Bone marrow (tissue), 2 donors: ENCODE results near the gene IL1B.

Experiments used
- DNase-seq, 2 donors: peaks; one replicate each; lab custom pipeline; 2025; lab: John Stamatoyannopoulos, UW

IL1B gene

DNA sequence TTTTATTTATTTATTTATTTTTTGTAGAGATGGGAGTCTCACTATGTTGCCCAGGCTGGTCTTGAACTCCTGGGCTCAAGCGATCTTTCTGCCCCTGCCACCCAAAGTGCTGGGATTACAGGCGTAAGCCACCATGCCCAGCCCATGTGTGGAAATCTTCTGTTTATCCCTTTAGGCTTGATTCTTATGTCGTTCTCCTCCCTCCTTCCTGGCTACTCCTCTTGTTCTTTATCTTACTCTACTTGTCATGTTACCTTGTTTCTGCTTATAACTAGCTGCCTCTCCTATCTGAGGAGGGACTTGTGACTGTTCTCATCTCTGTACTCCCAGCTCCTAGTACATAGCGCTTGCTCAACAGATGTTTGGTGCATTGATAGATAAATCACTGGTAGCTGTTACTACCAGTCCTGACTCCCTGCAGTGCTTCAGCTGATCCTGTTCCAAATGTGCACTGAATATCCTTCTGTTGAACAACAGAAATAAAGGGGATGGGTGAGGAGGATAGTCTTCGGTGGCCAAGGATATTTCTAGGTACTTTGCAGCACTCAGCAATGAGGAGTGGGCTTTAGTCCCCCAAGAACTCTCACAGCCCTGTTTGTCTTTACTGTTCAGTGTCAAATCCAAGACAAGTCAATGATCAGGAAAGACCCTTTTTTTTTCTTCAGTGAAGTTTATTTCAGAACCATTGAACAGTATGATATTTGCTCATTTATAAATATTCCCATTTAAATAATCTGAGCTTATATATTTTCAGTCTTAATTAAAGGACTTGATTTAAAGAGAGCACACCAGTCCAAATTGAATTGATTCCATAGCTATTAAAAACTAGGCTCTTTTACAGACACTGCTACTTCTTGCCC, 7.2 kb downstream of the IL1B start:
- DNase-seq: no peak

DNA sequence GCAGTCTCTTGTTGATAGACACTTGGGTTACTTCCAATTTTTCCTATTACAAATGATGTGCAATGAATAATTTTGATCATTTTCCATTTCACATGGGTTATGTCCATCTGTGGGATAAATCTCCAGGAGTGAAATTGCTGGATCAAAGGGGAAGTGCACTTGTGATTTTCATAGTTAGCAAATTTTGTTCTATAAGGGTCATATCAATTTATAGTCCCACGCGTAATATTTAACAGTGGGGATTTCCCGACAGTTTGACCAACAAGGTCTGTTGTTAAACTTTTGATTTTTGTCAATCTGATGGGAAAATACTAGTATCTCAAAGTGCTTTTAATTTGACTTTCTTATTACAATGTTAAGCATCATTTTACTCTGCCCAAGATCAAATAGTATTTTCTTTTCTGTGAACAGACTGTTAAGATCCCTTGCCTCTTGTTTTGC, 8.3 kb downstream of the IL1B start:
- DNase-seq: no peak

DNA sequence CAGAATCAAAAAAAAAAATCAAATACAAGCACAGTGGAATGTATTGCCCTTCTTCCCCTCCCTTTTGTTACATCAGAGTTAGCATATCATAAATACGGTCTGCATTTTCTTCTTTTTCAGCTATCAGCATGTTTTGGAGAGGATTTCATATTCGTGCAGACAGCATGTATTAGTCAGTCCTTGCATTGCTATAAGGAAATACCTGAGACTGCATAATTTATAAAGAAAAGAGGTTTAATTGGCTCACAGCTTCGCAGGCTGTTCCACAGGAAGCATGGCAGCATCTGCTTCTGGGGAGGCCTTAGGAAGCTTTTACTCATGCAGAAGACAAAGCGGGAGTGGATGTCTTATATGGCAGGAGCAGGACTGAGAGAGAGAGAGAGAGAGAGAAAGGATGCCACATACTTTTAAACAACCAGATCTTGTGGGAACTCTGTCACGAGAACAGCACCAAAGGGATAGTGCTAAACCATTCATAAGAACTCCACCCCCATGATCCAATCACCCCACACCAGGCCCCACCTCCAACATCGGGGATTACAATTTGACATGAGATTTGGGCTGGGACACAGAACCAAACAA, 8.9 kb downstream of the IL1B start:
- no peak for DNase-seq

DNA sequence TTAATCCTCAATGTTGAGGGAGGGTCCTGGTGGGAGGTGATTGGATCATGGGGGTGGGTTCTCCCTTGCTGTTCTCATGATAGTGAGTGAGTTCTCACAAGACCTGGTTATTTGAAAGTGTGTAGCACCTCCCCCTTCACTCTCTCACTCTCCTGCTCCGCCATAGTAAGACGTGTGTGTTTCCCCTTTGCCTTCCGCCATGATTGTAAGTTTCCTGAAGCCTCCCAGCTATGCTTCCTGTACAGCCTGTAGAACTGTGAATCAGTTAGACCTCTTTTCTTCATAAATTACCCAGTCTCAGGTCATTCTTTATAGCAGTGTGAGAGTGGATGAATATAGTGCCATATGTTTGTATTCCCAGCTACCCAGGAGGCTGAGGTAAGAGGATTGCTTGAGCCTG, 9.6 kb downstream of the IL1B start:
- DNase-seq: no peak

DNA sequence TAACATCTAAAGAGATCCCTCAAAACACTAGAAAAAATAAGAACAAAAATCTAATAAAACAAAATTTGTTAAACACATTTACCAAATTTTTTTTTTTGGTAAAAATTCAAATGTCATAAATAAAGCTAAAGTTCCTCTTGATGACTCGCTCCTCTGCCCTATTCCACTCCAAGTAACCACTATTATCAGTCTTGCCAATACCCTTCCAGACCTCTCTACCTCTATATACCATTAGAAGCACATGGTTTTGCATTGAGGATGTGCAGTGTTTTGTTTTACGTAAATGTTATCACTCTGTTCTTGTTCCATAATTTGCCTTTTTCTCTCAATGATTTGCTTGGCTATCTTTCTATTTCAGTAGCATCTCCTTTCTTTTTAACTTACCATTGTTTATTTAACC, 10.9 kb downstream of the IL1B start:
- DNase-seq: peak in 1 of 2 donors; percentile 2

DNA sequence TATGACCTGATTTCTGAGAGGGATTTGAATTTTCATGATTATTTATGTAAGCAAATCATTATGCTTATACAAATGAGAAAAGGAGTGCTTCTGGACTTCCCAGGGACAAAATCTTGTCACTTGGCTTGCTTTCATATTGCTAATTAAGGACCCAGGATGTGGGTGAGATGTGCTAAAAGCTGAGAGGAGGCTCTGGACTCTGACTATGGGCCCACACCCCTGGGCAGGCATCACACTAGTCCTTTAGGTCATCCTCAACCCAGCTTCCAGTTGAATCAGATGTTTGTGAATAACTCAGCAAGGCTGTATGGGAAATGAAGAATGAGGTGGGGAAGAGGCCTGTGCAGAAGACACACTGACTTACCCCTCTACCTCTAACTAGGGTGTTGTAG, 11.9 kb downstream of the IL1B start:
- no peak for DNase-seq

DNA sequence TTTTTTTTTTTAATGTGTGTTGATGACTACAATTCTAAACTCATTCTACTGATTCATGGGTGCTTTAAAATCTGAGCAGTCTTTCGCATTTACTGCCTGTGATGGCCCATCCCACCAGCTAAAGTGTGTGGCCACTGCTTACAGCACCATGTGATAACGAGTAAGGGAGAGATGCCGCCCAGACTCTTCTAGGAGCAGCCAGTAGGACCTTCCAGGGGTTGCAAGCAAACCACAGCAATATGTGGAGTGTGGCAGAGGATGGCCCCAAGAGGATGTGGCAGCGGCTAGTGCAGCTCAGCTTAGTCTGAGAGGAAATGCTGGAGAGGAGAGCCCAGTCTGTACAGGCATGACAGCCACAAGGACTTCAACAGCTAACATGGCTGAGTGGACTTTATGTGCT, 14.9 kb downstream of the IL1B start:
- peak in 1 of 2 donors; percentile 51 for DNase-seq

DNA sequence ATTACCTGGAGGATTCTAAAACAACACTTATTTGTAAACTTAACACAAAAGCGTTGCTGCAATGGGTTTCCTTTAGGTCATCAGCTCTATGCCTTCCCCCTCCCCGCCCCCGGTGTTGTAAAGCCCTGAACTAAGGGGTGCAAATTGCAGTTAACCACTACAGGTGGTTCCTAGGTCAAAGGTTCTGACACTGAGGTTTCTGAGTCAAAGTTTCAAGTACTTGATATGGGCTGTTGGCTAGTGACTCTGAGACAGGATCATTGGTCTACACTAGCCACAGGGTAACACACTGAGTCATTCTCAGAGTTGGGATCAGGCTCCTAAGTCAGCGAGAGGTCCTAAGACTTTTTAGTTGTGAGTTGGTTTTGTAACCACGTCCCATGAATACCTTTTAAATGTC, 15.4 kb downstream of the IL1B start:
- DNase-seq: no peak

DNA sequence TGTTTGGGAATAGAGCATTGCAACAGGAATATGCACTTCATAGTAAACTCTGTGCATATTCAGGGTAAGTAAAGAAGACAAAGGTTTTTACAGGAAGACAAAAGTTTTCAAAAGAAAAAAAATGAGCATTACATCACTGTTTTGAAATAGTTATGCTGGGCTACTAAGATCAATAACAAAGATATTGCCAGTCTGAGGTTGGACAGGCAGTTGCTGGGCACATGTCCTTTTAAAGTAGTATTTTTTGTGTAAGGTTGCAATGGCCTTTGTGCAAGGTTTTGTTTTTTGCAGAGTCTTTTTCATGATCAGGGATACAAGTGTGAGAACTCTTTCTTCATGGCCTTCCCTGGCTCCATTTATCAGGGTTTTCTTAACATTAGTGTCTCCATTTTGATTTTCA, 16.2 kb downstream of the IL1B start:
- DNase-seq: no peak

DNA sequence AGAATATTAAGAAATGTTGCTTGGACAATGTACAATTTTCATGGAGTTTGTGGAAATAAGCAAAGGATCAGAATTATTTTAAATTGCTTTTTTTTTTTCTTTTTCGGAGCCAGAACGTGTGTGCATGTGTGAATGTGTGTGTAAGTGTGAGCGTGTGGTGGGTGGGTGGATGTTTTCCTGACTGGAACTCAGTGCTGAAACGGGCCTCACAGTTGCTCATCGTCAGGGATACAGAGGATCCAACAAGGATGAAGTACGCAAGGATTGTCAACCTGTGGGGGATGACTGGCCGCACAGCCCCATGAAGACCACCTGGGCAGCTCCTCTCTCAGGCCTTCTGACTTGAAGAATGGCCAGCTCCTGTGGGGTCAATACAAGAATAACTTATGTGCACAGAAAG, 17.5 kb downstream of the IL1B start:
- DNase-seq: no peak

DNA sequence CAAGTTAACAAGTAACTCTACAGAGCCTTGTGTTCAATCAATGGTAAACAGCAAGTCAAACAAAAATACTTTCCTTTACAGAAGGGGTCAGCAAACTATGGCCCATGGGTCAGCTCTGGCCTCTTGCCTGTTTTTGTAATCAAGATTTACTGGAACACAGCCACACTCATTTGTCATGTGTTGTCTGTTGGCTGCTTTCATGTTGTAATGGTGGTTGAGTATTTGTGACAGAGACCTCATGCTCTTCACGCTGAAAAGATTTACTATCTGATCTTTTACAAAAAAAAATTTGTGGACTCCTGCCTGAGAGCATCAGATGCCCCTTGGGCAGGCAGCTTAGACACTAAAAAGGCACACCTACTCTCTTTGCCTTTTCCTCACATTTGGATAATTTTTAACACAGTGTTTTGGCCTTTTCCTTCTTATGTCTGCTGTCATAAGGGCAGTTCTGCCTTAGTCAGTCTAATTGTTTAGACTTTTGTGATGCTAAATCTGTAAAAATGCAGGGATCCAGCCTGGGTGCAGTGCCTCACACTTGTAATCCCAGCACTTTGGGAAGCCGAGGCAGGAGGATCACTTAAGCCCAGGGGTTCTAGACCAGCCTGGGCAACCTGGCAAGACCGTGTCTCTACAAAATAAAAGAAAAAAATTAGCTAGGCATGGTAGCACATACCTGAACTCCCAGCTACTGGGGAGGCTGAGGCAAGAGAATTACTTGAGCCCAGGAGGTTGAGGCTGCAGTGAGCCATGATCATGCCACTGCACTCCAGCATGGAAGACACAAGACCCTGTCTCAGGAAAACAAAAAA, 18.3 kb downstream of the IL1B start:
- DNase-seq: no peak

DNA sequence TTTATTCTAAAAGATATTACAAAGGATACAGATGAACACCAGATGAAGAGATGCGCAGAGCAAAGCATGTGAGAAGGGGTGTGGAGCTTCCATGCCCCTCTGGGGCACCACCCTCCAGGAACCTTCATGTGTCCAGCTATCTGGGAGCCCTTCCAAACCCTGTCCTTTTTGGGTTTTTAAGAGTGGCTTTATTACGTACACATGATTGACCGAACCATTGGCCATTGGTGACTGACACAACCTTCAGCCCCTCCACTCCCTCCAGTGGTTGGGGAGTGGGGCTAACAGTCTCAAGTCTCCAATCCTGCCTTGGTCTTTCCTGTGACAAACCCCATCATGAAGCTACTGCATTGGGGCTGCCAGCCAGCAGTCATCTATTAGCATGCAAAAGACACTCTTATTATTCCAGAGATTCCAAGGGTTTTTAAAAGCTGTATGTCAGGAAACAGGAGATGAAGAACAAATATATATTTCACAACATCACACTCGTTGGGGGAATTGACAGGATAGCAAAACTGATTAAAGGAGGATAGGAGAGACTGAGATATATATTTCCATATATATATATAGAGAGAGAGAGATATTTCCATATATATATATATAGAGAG, 19.4 kb downstream of the IL1B start:
- DNase-seq: no peak

DNA sequence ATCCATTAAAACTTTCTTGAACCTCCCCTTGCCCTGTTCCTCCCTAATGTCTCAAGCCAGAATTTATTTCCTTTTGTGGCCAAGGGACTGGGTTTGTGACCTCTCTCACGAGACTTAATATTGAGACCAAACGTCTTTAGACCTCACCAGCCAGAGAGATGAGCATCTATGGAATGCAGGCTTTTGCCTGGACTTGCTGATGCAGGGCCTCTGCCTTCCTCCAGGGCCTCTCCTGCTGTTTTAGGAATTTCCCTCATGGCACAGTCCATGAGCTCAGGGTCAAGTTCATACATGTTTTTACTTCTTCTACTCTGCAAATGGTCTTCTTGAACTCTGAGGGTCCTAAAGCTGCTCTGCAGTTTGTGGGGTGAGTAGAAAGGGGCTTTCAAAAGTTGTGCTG, 22.3 kb downstream of the IL1B start:
- no peak for DNase-seq

DNA sequence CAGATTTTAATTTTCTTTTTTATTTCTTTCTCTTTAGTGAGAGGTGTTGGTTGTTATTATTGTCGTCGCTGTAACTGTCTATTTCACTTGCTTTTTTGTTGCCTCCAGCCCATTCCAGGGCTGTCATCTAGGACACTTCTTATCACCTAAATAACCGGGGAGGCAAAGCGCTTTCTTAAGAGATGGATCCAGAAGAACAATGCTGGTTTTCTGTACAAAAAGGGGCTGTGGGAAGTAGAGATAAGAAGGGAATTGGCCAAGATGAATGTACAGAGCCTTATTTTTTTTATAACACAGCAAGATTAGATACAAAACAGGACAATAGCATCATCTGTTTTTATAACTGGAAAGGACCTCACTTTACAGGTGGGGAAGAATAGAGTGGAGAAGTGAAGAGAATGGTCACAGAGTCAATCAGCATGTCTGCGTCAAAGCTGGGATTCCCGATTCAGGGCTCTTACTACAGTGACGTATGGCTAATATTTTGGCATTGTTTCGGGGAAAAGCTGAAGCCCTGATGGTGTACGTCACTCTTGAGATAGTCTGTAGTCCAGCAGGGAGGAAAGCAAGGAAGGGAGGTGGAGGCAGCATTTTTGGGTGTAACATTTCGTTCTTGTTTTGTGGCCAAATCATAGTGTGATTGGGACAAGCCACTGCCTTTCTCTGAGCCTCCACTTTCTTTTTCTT, 23.2 kb downstream of the IL1B start:
- DNase-seq: no peak

DNA sequence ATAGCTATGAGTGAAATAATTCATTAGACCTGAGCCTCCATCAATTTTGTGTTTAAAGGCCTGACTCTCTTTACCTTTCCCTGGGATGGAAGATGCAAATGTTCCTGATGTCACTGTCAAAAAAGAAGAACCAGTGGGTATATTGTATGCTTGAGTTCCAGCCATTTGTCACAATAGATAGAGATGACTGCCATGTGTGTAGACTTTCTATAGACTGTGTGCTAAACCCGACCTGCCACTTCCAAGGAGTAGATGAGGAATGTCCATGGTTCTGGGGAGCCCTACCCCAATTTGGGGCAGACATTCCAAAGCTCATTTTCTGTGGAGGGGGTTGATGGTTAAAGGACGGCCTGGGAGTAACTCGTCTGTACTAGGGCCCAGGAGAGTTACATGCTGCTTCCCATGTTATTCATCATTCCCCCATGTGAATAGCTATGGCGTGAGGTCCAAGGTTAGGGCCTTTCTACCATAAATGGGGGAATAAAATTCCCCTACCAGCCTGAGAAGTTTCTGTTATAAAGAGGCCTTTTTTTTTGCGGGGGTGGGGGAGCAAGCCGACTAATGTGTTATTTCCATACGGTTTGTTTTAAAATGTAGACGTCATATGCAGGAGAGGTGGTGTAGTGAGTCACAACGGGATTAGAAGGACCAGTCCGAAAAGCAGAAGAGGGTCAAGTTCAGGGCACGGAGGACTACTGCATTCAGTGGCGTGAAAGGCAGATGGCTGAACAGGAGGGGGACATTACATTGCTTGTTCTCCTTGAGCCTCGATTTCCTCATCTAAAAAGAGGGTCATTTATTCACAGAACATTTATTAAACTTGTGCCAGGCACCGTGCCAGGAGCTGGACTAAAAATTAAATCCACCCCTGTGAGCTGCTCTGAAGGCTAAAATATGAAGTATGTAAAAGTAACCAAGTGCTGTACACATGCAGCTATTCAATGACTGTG, 24.0 kb downstream of the IL1B start:
- no peak for DNase-seq

DNA sequence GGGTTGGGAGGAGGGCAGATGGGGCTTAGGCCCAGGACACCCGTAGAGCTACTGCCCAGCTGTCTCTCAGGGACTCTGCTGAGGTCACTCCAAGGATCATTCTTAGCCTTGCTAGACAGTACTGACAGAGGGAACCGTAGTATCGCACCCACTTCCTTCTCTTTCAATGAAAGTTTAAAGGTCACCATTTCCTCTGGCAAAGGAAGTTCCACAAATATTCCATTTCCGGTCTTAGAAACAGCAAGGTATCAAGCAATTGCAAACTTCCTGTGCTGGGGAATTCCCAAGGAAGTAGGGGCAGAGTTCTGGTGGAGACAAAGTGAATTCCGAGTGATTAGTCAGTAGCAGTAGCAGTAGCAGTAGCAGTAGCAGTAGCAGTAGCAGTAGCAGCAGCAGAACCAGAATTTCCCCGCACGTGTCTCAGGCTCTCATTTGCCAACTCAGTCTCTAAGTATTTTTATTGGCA, 24.7 kb downstream of the IL1B start:
- DNase-seq: no peak

DNA sequence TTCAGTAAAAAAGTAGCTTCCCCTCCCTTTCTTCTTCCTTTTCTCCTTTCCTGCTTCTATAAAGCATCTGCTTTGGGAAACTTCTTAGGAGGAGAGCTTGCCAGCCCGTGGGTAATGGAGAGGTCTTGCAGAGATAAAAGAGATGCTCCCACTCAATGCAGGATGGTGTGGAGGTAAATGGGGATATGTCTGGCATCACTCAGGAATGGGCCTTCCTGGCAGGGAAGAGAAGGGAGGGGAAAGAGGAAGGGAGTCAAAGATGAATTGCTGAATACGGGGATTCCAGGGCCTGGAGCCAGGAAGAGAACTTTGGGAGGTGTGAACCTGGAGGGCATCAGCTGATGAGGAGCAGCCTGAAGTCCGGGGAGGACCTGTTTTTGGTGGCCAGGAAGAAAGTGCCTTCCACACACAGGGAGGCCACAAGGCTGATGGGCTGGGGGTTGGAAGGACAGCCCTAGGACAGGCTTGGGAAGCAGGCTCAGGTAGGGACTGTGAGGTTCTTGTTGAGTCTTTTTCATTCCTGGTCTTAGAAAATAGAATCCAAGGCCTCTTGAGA, 25.2 kb downstream of the IL1B start:
- DNase-seq: no peak

DNA sequence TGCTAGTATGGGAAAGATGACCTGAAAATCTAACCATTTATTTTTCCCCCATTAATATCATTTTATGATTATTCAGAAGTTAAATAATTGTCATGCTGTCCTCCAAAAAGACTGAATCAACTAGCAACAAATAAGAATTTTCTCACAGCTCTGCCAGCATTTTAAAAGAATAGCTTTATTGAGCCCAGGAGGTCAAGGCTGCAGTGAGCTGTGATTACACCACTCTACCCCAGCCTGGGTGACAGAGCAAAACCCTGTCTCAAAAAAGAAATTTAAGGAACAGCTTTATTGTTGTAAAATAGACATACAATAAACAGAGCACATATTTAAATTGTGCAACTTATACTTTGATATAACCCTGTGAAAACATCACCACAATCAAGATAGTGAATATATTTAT, 27.5 kb downstream of the IL1B start:
- DNase-seq: no peak

DNA sequence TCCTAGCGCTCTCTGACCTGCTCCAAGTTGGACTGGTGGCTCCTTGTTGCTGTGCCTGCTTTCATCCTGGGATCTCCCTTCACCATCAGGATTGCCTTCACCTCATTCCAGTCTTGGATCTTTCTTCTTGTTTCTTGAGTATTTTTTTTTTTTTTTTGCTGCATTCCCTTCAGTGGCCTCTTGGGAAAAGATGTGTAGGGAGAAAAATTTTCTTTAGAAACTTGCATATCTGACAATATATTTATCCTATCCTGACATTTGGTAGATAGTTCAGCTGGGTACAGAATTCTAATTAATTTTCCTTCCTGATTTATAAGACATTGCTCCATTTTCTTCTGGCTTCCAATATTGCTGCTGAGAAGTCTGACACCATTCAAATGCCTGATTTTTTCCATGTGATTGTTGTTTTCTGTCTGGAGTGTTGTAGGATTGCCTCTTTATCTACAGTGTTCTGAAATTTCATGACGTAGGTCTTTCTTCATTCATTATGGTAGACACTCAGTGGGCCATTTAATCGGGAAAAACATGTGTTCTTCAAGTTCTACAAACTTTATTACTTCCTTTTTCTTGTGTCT, 29.3 kb downstream of the IL1B start:
- no peak for DNase-seq

DNA sequence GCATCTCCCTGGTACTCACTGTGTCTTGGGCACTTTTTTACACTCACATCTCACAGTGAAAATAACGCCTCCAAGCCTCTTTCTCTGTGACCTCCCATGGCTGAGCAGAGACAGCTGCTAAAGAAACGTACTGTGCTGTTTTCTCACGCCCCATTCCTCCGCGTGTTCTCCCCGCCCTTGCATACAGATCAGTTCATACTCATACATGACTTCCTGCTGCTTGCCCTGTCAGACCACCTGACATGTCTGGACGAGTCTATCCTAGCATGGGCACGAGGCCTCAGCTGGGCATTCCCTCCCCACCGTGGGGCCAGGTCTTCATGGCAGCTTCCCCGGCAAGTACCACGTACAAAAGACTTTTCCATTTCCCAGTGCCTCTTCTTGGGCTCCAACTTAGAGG, 31.0 kb downstream of the IL1B start:
- DNase-seq: no peak
